Heart left ventricle (tissue), 16 donors: ENCODE measurements around the gene ASB1. TPM values are rescaled to one million over a fixed set of nuclear protein-coding genes. Genes with fewer than 3 reads are reported as not detected.

ENCODE experiments used
- ATAC-seq, 4 donors: fragments of 200-7000 bp; cut with Tn5 transposase; one replicate each; pipeline ENCODE4 v1.9.1; 2020 to 2022; ENCODE audit warnings: moderate library complexity in 4 of 4, mild to moderate bottlenecking in 3 of 4, moderate number of reproducible peaks in 1 of 4
- DNase-seq, 5 donors: peaks; one replicate each; pipeline ENCODE4 v3.0.0-alpha.2; 2020
- H3K27ac ChIP-seq, 12 donors: fragments of 200-600 bp; sonication (generic) in 4 of 12; one replicate each; pipeline versions ENCODE4 v1.5.0 to v1.8.0; 2016 to 2022; ENCODE audit warnings: mild to moderate bottlenecking in 2 of 12
- H3K27me3 ChIP-seq, 9 donors: fragments of 200-600 bp; sonication (generic) in 2 of 9; one replicate each; pipeline versions ENCODE4 v1.5.1 to v1.8.0; 2016 to 2022; ENCODE audit warnings: mild to moderate bottlenecking in 3 of 9
- H3K36me3 ChIP-seq, 9 donors: fragments of 200-600 bp; sonication (generic) in 2 of 9; one replicate each; pipeline versions ENCODE4 v1.5.0 to v1.8.0; 2018 to 2022; ENCODE audit warnings: mild to moderate bottlenecking in 2 of 9
- H3K4me1 ChIP-seq, 12 donors: fragments of 200-600 bp; sonication (generic) in 4 of 12; one replicate each; pipeline versions ENCODE4 v1.5.0 to v1.8.0; 2016 to 2022; ENCODE audit warnings: mild to moderate bottlenecking in 3 of 12
- H3K4me3 ChIP-seq, 12 donors: fragments of 200-600 bp; sonication (generic) in 4 of 12; one replicate each; pipeline versions ENCODE4 v1.5.0 to v1.8.0; 2017 to 2022; ENCODE audit warnings: mild to moderate bottlenecking in 9 of 12, moderate library complexity in 4 of 12
- H3K9me3 ChIP-seq, 12 donors: fragments of 200-600 bp; sonication (generic) in 4 of 12; one replicate each; pipeline versions ENCODE4 v1.5.0 to v1.8.0; 2016 to 2022; ENCODE audit warnings: mild to moderate bottlenecking in 1 of 12
- POLR2A ChIP-seq, 2 donors: fragments of 450-650 bp; IDR thresholded peaks; one replicate each; pipeline ENCODE4 v1.6.1; 2017; ENCODE audit warnings: antibody characterized with exemption in 2 of 2, mild to moderate bottlenecking in 2 of 2, moderate library complexity in 2 of 2
- WGBS, 4 donors: extraction: QIAGEN DNeasy Blood & Tissue Kit in 2 of 4; methylation state at CpG; one replicate each; pipeline versions ENCODE4 v1.1.5 to v1.1.7; 2013 to 2018; 5-methylcytosine and 5-hydroxymethylcytosine counted together
- intact Hi-C, 10 donors: fragments of 100-400 bp; cut with DNase I; formaldehyde crosslinking; loops; one replicate each; pipeline versions ENCODE4 v1.11.1 to v1.14.2; 2022
- polyA plus RNA-seq, 2 donors: library from polyadenylated mRNA; stranded (reverse); fragments of 200-250 nt; gene quantifications; one replicate each; pipeline ENCODE4 v1.2.3, GENCODE V29; 2013
- total RNA-seq, 9 donors: library from RNA; depleted of rRNA in 2 of 9; stranded (reverse); fragments of >200 nt in 2 of 9; fragmentation: NEBNext Ultra II Directional in 3 of 9; extraction: Animal tissue kit (Norgen Biotek cat#: 25700) in 3 of 9; gene quantifications; one replicate each; pipeline versions ENCODE4 v1.1.0 to v1.2.4, GENCODE V29; 2016 to 2023
- TF ChIP-seq, protein P1 (sequence below), 12 donors: fragments of 200-600 bp; sonication (generic) in 4 of 12; IDR thresholded peaks; one replicate each; pipeline versions ENCODE4 v1.5.0 to v1.8.0; 2018 to 2022; ENCODE audit warnings: antibody characterized with exemption in 12 of 12, mild to moderate bottlenecking in 5 of 12
- donor health status: ischemic (EF 13 %, LVEDD 7.1; RV severe dilation, severe dysfunction).
- donor health status: healthy with polysubstance abuse.
- donor health status: DM: no; HTN: yes; CAD: no.
- donor health status: DM: no; HTN: no; CAD: no.
- donor health status: ischemic (EF 25% LVEDD 6.9; RV normal size, moderate dysfunction).
- donor health status: ischemic (EF 25% LVEDD 5.7; RV mildly dilated, moderate dysfunction).
- donor health status: healthy.
- donor health status: DM: yes; HTN: yes; CAD: no.
- donor health status: ischemic (EF 35%, LVEDD 5.7; RV mildly dilated, moderate dysfunction).
- donor health status: nonischemic (EF 11% LVEDD 7.7; RV severe dilation, severe dysfunction).
- donor health status: DM: yes; HTN: yes; CAD: no.
- donor health status: PGD.
- donor health status: ischemic (EF 29% LVEDD 5.4; RV normal size, mild dysfunction).
- donor health status: nonischemic (EF 23%, LVEDD 6.1; RV moderate dilation, normal function).

ASB1 gene
- total and polyA plus RNA-seq, 11 donors: 31.8 to 57.5 (median 46.7) TPM

DNA sequence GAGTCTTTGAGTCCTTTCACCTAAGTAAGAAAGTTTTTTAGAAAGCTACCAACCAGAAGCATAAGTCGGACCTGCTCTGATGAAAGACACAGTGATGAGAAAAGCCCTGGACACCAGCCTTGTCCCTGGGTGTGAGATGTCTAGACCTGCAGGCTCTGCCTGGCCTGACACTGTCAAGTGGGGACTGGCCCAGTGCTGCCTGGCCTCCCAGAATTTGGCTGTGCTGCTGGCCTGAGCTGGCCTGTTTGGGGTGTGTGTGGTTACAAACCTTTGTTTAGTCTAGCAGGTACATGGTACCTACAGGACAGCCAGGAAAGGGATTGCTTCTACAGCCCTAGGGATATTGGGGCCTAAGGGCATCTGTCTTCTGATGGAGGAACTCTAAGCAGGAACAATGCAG lies 48.3 kb downstream of the ASB1 start:
- H3K9me3 ChIP-seq: peaks cover 0 to 67% (median 30%) of the 10 kb centered on the region in 12 donors
- no peaks in the 10 kb centered on the region for H3K27me3 ChIP-seq
- ATAC-seq (no peak), DNase-seq (no peak)
- WGBS, 4 donors: 89 to 100% (median 94%) methylated on average over 1 of the region's 1 CpG
- H3K4me1 ChIP-seq: no peaks in the 10 kb centered on the region
- TF ChIP-seq POLR2A (IDR thresholded peaks at IDR 0.05): no peak
- TF ChIP-seq, protein P1, sequence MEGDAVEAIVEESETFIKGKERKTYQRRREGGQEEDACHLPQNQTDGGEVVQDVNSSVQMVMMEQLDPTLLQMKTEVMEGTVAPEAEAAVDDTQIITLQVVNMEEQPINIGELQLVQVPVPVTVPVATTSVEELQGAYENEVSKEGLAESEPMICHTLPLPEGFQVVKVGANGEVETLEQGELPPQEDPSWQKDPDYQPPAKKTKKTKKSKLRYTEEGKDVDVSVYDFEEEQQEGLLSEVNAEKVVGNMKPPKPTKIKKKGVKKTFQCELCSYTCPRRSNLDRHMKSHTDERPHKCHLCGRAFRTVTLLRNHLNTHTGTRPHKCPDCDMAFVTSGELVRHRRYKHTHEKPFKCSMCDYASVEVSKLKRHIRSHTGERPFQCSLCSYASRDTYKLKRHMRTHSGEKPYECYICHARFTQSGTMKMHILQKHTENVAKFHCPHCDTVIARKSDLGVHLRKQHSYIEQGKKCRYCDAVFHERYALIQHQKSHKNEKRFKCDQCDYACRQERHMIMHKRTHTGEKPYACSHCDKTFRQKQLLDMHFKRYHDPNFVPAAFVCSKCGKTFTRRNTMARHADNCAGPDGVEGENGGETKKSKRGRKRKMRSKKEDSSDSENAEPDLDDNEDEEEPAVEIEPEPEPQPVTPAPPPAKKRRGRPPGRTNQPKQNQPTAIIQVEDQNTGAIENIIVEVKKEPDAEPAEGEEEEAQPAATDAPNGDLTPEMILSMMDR (IDR thresholded peaks at IDR 0.05): no peak
- no peaks in the 10 kb centered on the region for H3K36me3 ChIP-seq
- intact Hi-C loops: no loop called here
- no peak overlapping the region for H3K4me3 ChIP-seq
- H3K27ac ChIP-seq: no peak overlapping the region

GRCh38 chr2:238475566-238475965 lies 48.8 kb downstream of the ASB1 start:
- Histone ChIP-seq H3K4me1 (no peaks in the 10 kb centered on the region), H3K27ac (no peak overlapping the region), H3K4me3 (no peak overlapping the region), H3K36me3 (no peaks in the 10 kb centered on the region), H3K9me3 (peaks cover 0 to 68% (median 32%) of the 10 kb centered on the region in 12 donors), H3K27me3 (no peaks in the 10 kb centered on the region)
- TF ChIP-seq POLR2A (IDR thresholded peaks at IDR 0.05): no peak
- TF ChIP-seq, protein P1 (IDR thresholded peaks at IDR 0.05): no peak
- ATAC-seq: no peak
- intact Hi-C loops: no loop called here
- no peak for DNase-seq
- WGBS, 4 donors: 67 to 83% (median 73%) methylated on average over 1 of the region's 1 CpG

- 89 to 92% (median 91%) methylated on average over 5 of the region's 5 CpGs for WGBS, 4 donors
- intact Hi-C loops: no loop called here
- TF ChIP-seq, protein P1 (IDR thresholded peaks at IDR 0.05): no peak
- no peak for TF ChIP-seq POLR2A (IDR thresholded peaks at IDR 0.05)
- peaks cover 0 to 72% (median 34%) of the 10 kb centered on the region in 12 donors for H3K9me3 ChIP-seq
- no peak overlapping the region for H3K27ac ChIP-seq
- DNase-seq: no peak
- H3K4me3 ChIP-seq: no peak overlapping the region
- no peak for ATAC-seq
- H3K27me3 ChIP-seq: no peaks in the 10 kb centered on the region
- H3K36me3 ChIP-seq: no peaks in the 10 kb centered on the region
- no peaks in the 10 kb centered on the region for H3K4me1 ChIP-seq
These were observed 49.5 kb downstream of the ASB1 start for GRCh38 chr2:238476258-238476657.

DNA sequence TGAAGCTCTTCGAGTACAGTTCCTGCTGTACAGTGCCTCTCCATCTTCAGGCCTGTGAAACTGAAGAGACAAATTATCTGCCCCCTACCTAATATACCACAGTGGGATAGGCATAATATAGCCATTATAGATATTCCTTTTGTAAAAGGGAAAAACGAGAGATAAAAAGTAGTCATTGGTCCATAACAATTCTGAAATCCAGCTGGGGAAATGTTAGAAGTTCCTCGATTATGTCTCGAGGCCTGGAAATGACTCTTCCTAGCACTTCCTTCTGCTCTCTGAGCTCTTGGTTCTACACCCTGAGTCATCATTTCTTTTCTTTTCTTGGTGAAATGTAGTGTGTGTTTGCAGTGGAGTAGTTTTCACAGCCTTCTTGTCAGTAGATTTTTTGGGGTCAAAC lies 51.5 kb downstream of the ASB1 start:
- H3K27me3 ChIP-seq: no peaks in the 10 kb centered on the region
- TF ChIP-seq, protein P1 (IDR thresholded peaks at IDR 0.05): no peak
- TF ChIP-seq POLR2A (IDR thresholded peaks at IDR 0.05): no peak
- intact Hi-C loops: no loop called here
- DNase-seq: no peak
- no peaks in the 10 kb centered on the region for H3K4me1 ChIP-seq
- H3K27ac ChIP-seq: no peak overlapping the region
- WGBS, 4 donors: 84 to 90% (median 87%) methylated on average over 4 of the region's 4 CpGs
- peaks cover 0 to 60% (median 24%) of the 10 kb centered on the region in 12 donors for H3K9me3 ChIP-seq
- H3K4me3 ChIP-seq: no peak overlapping the region
- ATAC-seq: no peak
- H3K36me3 ChIP-seq: no peaks in the 10 kb centered on the region
